ENCODE measurements around the gene TMPRSS9. TPM values are rescaled to one million over a fixed set of nuclear protein-coding genes. Genes with fewer than 3 reads are reported as not detected.

The TMPRSS9 gene
- total RNA-seq, 2 donors from 2014 or later: not detected

DNA sequence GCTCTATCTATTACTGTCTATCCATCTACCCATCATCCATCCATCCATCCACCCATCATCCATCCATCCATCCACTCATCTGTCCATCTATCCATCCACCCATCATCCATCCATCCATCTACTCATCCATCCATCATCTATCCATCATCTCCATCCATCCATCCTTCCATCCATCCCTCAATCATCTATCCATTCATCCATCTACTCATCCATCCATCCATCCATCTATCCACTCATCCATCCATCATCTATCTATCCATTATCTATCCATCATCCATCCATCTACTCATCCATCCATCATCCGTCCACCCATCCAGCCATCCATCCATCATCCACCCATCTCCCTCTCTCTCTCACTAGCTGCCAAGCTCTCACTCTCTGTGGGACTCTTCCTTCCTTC, 80.5 kb downstream of the TMPRSS9 start:
- DNase-seq (ENCODE audit: low spot score): no peak
- no peaks in the 10 kb centered on the region for H3K4me1 ChIP-seq
- H3K27me3 ChIP-seq: no peaks in the 10 kb centered on the region
- no peak overlapping the region for H3K27ac ChIP-seq
- H3K9me3 ChIP-seq: no peaks in the 10 kb centered on the region
- H3K36me3 ChIP-seq: peaks cover 12% of the 10 kb centered on the region
- no peak for TF ChIP-seq CTCF (IDR thresholded peaks at IDR 0.05)
- H3K4me3 ChIP-seq: no peak overlapping the region

DNA sequence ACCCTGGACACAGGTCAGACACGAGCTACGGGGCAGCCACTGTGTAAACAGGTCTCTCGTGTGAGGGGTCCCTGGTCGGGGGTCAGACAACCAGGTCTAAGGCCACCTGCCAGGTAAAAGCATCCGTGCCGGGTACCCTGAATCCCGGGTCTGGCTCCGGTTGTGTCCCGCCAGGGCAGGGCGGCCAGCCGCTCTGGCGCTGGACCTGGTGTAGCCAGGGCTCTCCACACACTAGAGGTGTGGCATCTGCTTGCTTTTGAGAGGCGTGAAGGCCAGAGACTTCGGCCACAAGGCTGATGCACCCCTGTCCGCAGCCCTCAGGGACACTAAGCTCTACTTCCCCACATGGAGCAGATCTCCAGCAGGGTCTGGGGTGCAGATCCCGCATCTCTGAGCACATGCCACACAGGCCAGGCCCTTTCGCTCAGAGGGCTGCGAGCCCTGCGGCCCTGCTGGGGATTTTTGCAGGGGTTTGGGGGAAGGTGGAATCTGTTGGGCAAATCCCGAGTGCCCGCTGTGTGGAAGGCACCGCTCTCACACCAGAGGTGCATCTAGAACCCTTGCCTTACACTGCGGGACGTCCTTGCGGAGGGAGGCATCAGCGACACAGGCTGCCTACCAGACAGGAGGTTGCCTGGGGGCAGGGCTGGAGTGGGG, 81.2 kb downstream of the TMPRSS9 start:
- Histone ChIP-seq H3K9me3 (no peaks in the 10 kb centered on the region), H3K4me3 (no peak overlapping the region), H3K36me3 (peaks cover 12% of the 10 kb centered on the region), H3K4me1 (peaks cover 0 to 2% of the 10 kb centered on the region in 2 donors), H3K27me3 (no peaks in the 10 kb centered on the region), H3K27ac (no peak overlapping the region)
- no peak for TF ChIP-seq CTCF (IDR thresholded peaks at IDR 0.05)
- DNase-seq (ENCODE audit: low spot score): no peak

GRCh38 chr19:2443116-2443784, 83.2 kb downstream of the TMPRSS9 start:
- DNase-seq (ENCODE audit: low spot score): no peak

DNA sequence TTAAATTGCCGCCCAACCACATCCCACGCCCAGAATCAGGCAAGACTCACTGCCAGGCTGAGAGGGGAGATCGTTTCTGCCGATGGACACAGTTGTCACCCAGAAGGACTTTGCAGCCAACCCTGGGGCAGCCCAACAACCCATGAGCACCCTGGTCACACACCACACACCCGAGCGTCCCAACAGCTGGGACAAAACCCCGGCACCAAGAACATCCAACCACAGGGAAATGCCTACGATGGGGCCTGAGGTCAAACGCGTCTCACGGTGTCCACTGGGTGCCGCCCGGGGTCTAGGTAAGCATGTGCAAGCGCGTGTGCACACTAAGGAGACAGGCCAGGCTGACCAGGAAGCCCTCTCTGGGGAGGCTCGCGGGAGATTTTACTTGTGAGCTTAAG, 83.7 kb downstream of the TMPRSS9 start:
- no peaks in the 10 kb centered on the region for H3K27me3 ChIP-seq
- no peak for DNase-seq (ENCODE audit: low spot score)
- no peak overlapping the region for H3K4me3 ChIP-seq
- peaks cover 0 to 5% of the 10 kb centered on the region in 2 donors for H3K4me1 ChIP-seq
- no peaks in the 10 kb centered on the region for H3K9me3 ChIP-seq
- H3K27ac ChIP-seq: no peak overlapping the region
- TF ChIP-seq CTCF (IDR thresholded peaks at IDR 0.05): no peak
- peaks cover 12% of the 10 kb centered on the region for H3K36me3 ChIP-seq

More at GRCh38 chr19:2443116-2443784, 83.2 kb downstream of the TMPRSS9 start:
- Histone ChIP-seq H3K27me3 (no peaks in the 10 kb centered on the region), H3K27ac (no peak overlapping the region), H3K36me3 (peaks cover 12% of the 10 kb centered on the region), H3K9me3 (no peaks in the 10 kb centered on the region), H3K4me1 (peaks cover 0 to 5% of the 10 kb centered on the region in 2 donors), H3K4me3 (no peak overlapping the region)
- TF ChIP-seq CTCF (IDR thresholded peaks at IDR 0.05): no peak

- H3K27me3 ChIP-seq: no peaks in the 10 kb centered on the region
- DNase-seq (ENCODE audit: low spot score): no peak
- no peak for TF ChIP-seq CTCF (IDR thresholded peaks at IDR 0.05)
- H3K4me1 ChIP-seq: peaks cover 0 to 5% of the 10 kb centered on the region in 2 donors
- no peak overlapping the region for H3K4me3 ChIP-seq
- no peaks in the 10 kb centered on the region for H3K9me3 ChIP-seq
- H3K27ac ChIP-seq: no peak overlapping the region
- peaks cover 12% of the 10 kb centered on the region for H3K36me3 ChIP-seq
Observed at GRCh38 chr19:2444251-2445002, 84.4 kb downstream of the TMPRSS9 start.
